HEK293 (cell line): ENCODE results near the gene CPEB2.

ENCODE experiments used
- CTCF ChIA-PET: fragments of 350-600 bp; formaldehyde crosslinking; extraction: SDS; loops from one replicate; lab custom pipeline; 2021; ENCODE audit warnings: antibody characterized with exemption; lab: Yijun Ruan, JAX
- POLR2A ChIA-PET: fragments of 300-600 bp; formaldehyde crosslinking; extraction: SDS; loops from one replicate; lab custom pipeline; 2020; ENCODE audit warnings: antibody characterized with exemption, inconsistent platforms; lab: Yijun Ruan, JAX
- H3K27ac ChIP-seq: fragments of 200-500 bp; sonication (Bioruptor generic); 2 replicates; pipeline ENCODE4 v1.5.1; 2014; ENCODE audit warnings: low read depth, low read length, control low read depth, inconsistent platforms; ENCODE audit errors: extremely low read depth
- H3K36me3 ChIP-seq, 2 experiments: fragments of 200-500 bp in 1 of 2; sonication (Bioruptor generic) in 1 of 2; 1 replicate in 1 of 2; 2 replicates in 1 of 2; pipeline ENCODE4 v1.5.1; 2014 to 2017; ENCODE audit warnings: inconsistent platforms in 2 of 2, low read length in 2 of 2; ENCODE audit not compliant: control insufficient read depth in 2 of 2, insufficient read depth in 1 of 2
- H3K4me1 ChIP-seq: fragments of 200-500 bp; sonication (Bioruptor generic); 2 replicates; pipeline ENCODE4 v1.5.1; 2014; ENCODE audit warnings: mild to moderate bottlenecking, low read length, inconsistent platforms; ENCODE audit not compliant: control insufficient read depth, insufficient read depth
- H3K4me3 ChIP-seq: 2 replicates; pipeline ENCODE4 v1.5.1; 2011; ENCODE audit warnings: low read depth, mild to moderate bottlenecking, control low read depth, low read length, moderate library complexity
- H3K9me3 ChIP-seq: fragments of 200-500 bp; sonication (Bioruptor generic); 2 replicates; pipeline ENCODE4 v1.5.1; 2014; ENCODE audit warnings: low read depth, low read length, inconsistent platforms; ENCODE audit not compliant: control insufficient read depth, insufficient read depth
- BCL11B ChIP-seq: fragments of 450-650 bp; formaldehyde crosslinking; IDR thresholded peaks from 2 replicates; pipeline ENCODE4 v1.5.1; 2016; ENCODE audit warnings: low read depth, missing biosample characterization, missing genetic modification characterization
- GLIS2 ChIP-seq: fragments of 450-650 bp; formaldehyde crosslinking; IDR thresholded peaks from 2 replicates; pipeline ENCODE4 v1.5.1; 2016; ENCODE audit warnings: missing biosample characterization, missing genetic modification characterization
- PRDM1 ChIP-seq: fragments of 450-650 bp; formaldehyde crosslinking; IDR thresholded peaks from 2 replicates; pipeline ENCODE4; 2016; ENCODE audit warnings: missing biosample characterization, missing genetic modification characterization
- ZNF324 ChIP-seq: fragments of 450-650 bp; formaldehyde crosslinking; IDR thresholded peaks from 2 replicates; pipeline ENCODE4 v1.5.1; 2016; ENCODE audit warnings: missing biosample characterization, missing genetic modification characterization
- ZNF366 ChIP-seq: fragments of 450-650 bp; formaldehyde crosslinking; conservative IDR thresholded peaks from 2 replicates; pipeline ENCODE4 v1.5.1; 2016; ENCODE audit warnings: missing biosample characterization, missing genetic modification characterization
- ZNF654 ChIP-seq: fragments of 450-650 bp; formaldehyde crosslinking; IDR thresholded peaks from 2 replicates; pipeline ENCODE4 v1.5.1; 2016; ENCODE audit warnings: low read depth, missing biosample characterization, missing genetic modification characterization
- ZNF837 ChIP-seq: fragments of 450-650 bp; formaldehyde crosslinking; IDR thresholded peaks from 2 replicates; pipeline ENCODE4 v1.5.1; 2016; ENCODE audit warnings: missing biosample characterization, missing genetic modification characterization
- ZXDB ChIP-seq: fragments of 450-650 bp; formaldehyde crosslinking; IDR thresholded peaks from 2 replicates; pipeline ENCODE4 v1.5.1; 2016; ENCODE audit warnings: missing biosample characterization, missing genetic modification characterization
- TF ChIP-seq, protein P1 (sequence below): fragments of 450-650 bp; formaldehyde crosslinking; IDR thresholded peaks from 2 replicates; pipeline ENCODE4 v1.5.1; 2016; ENCODE audit warnings: missing biosample characterization, missing genetic modification characterization, borderline replicate concordance
- TF ChIP-seq, protein P2 (sequence below): IDR thresholded peaks from 2 replicates; pipeline ENCODE4 v1.6.1; 2011; ENCODE audit warnings: mild to moderate bottlenecking, low read depth, low read length, borderline replicate concordance
- TF ChIP-seq, protein P3 (sequence below): fragments of 450-650 bp; formaldehyde crosslinking; IDR thresholded peaks from 2 replicates; pipeline ENCODE4 v1.5.1; 2016; ENCODE audit warnings: missing biosample characterization, missing genetic modification characterization
- TF ChIP-seq, protein P4 (sequence below): fragments of 450-650 bp; formaldehyde crosslinking; IDR thresholded peaks from 2 replicates; pipeline ENCODE4 v1.5.1; 2017; ENCODE audit warnings: missing biosample characterization, mild to moderate bottlenecking, missing genetic modification characterization, moderate library complexity
- TF ChIP-seq, protein P5 (sequence below): fragments of 450-650 bp; formaldehyde crosslinking; IDR thresholded peaks from 2 replicates; pipeline ENCODE4 v1.5.1; 2016; ENCODE audit warnings: missing biosample characterization, missing genetic modification characterization, borderline replicate concordance

The CPEB2 gene

DNA sequence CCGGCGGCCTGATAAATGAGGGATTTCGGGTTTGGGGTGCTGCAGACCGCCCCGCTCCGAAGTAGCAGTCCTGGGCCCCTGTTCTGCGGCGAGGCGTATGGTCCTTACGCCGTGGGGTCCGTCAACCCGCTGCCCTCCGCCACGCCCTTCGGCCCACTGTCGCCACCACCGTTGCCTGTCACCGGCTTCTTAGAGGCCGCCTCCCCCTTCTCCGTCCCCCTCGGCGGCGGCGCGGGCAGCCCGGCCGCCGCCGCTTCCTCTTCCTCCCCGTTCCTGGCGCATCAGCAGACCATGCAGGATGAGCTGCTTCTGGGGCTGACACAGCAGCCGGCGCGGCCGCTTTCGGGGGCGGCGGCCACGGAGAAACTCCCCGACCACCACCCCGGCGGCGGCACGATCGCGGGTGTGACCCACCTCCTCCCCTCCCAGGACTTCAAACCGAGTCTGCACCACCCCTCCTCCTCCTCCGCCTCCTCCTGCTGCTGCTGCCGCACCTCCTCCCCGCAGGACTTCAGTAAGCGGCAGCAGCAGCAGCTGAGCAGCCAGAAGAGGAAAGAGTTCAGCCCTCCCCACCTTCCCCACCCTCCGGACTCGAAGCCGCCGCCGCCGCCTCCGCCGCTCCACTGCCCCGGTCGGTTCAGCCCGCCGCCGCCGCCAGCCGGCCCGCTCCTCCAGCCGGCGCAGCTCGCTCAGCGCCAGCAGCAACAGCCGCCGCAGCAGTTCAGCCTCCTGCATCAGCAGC, 549 bp downstream of the CPEB2 start (continued):
- no peak for TF ChIP-seq ZNF837 (tag by site-specific recombination)
- TF ChIP-seq, protein P1, sequence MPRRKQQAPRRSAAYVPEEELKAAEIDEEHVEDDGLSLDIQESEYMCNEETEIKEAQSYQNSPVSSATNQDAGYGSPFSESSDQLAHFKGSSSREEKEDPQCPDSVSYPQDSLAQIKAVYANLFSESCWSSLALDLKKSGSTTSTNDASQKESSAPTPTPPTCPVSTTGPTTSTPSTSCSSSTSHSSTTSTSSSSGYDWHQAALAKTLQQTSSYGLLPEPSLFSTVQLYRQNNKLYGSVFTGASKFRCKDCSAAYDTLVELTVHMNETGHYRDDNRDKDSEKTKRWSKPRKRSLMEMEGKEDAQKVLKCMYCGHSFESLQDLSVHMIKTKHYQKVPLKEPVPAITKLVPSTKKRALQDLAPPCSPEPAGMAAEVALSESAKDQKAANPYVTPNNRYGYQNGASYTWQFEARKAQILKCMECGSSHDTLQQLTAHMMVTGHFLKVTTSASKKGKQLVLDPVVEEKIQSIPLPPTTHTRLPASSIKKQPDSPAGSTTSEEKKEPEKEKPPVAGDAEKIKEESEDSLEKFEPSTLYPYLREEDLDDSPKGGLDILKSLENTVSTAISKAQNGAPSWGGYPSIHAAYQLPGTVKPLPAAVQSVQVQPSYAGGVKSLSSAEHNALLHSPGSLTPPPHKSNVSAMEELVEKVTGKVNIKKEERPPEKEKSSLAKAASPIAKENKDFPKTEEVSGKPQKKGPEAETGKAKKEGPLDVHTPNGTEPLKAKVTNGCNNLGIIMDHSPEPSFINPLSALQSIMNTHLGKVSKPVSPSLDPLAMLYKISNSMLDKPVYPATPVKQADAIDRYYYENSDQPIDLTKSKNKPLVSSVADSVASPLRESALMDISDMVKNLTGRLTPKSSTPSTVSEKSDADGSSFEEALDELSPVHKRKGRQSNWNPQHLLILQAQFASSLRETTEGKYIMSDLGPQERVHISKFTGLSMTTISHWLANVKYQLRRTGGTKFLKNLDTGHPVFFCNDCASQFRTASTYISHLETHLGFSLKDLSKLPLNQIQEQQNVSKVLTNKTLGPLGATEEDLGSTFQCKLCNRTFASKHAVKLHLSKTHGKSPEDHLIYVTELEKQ (tag by site-specific recombination) = no peak
- TF ChIP-seq, protein P2, sequence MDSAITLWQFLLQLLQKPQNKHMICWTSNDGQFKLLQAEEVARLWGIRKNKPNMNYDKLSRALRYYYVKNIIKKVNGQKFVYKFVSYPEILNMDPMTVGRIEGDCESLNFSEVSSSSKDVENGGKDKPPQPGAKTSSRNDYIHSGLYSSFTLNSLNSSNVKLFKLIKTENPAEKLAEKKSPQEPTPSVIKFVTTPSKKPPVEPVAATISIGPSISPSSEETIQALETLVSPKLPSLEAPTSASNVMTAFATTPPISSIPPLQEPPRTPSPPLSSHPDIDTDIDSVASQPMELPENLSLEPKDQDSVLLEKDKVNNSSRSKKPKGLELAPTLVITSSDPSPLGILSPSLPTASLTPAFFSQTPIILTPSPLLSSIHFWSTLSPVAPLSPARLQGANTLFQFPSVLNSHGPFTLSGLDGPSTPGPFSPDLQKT = no peak
- TF ChIP-seq GLIS2 = peak; percentile 87
- no peak for TF ChIP-seq ZNF324 (tag by site-specific recombination)
- TF ChIP-seq, protein P3, sequence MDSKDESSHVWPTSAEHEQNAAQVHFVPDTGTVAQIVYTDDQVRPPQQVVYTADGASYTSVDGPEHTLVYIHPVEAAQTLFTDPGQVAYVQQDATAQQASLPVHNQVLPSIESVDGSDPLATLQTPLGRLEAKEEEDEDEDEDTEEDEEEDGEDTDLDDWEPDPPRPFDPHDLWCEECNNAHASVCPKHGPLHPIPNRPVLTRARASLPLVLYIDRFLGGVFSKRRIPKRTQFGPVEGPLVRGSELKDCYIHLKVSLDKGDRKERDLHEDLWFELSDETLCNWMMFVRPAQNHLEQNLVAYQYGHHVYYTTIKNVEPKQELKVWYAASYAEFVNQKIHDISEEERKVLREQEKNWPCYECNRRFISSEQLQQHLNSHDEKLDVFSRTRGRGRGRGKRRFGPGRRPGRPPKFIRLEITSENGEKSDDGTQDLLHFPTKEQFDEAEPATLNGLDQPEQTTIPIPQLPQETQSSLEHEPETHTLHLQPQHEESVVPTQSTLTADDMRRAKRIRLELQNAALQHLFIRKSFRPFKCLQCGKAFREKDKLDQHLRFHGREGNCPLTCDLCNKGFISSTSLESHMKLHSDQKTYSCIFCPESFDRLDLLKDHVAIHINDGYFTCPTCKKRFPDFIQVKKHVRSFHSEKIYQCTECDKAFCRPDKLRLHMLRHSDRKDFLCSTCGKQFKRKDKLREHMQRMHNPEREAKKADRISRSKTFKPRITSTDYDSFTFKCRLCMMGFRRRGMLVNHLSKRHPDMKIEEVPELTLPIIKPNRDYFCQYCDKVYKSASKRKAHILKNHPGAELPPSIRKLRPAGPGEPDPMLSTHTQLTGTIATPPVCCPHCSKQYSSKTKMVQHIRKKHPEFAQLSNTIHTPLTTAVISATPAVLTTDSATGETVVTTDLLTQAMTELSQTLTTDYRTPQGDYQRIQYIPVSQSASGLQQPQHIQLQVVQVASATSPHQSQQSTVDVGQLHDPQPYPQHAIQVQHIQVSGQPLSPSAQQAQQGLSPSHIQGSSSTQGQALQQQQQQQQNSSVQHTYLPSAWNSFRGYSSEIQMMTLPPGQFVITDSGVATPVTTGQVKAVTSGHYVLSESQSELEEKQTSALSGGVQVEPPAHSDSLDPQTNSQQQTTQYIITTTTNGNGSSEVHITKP = no peak; the same call in 1 of the 2 replicates
- TF ChIP-seq BCL11B (tag by site-specific recombination) = no peak
- no peak for TF ChIP-seq PRDM1 (tag by site-specific recombination)
- no peak for TF ChIP-seq ZXDB (tag by site-specific recombination)
- no peak for TF ChIP-seq ZNF366 (tag by site-specific recombination)
- TF ChIP-seq ZNF654 (tag by site-specific recombination) = no peak
- TF ChIP-seq, all 188 proteins: peak for 23

DNA sequence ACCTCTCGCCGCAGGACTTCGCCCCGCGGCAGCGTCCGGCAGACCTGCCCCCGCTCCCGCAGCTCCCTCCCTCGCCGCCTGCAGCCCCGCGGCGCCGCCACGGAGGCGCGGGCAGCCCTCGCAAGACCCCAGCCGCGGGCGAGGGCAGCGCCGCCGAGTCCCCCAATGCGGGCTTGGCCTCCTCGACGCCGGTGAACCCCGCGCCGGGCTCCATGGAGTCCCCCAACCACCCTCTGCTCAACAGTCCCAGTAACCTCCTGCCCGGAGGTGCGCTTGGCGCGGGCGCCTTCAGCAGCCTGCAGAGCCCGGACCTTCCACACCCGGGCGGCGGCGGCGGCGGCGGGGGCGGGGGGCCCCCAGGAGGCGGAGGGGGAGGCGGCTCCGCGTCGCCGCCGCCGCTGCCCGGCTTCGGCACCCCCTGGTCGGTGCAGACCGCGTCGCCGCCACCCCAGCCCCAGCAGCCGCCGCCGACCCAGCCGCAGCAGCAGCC, 1.2 kb downstream of the CPEB2 start:
- POLR2A ChIA-PET = interaction anchor here (0.6 to 1.1 kb wide), 2 partner anchors 308 to 1788 kb away, joined by 3 to 5 read pairs; no protein-coding TSS in a partner anchor
- Histone ChIP-seq H3K9me3 (no peaks in the 10 kb centered on the region), H3K4me1 (no peaks in the 10 kb centered on the region; the same call in 1 of the 2 replicates), H3K36me3 (peaks cover 0 to 3% of the 10 kb centered on the region in 2 experiments; a peak in 1 of 3 replicates), H3K27ac (peak overlapping the region; percentile 98), H3K4me3 (peak overlapping the region; percentile 83)
- TF ChIP-seq, protein P4, sequence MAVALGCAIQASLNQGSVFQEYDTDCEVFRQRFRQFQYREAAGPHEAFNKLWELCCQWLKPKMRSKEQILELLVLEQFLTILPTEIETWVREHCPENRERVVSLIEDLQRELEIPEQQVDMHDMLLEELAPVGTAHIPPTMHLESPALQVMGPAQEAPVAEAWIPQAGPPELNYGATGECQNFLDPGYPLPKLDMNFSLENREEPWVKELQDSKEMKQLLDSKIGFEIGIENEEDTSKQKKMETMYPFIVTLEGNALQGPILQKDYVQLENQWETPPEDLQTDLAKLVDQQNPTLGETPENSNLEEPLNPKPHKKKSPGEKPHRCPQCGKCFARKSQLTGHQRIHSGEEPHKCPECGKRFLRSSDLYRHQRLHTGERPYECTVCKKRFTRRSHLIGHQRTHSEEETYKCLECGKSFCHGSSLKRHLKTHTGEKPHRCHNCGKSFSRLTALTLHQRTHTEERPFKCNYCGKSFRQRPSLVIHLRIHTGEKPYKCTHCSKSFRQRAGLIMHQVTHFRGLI (tag by site-specific recombination) = peak; percentile 28; the same call in 1 of the 2 replicates
- 0 out of 2 replicates have a peak, but pooled peaks have one; percentile 12 for TF ChIP-seq GLIS2
- TF ChIP-seq, protein P5, sequence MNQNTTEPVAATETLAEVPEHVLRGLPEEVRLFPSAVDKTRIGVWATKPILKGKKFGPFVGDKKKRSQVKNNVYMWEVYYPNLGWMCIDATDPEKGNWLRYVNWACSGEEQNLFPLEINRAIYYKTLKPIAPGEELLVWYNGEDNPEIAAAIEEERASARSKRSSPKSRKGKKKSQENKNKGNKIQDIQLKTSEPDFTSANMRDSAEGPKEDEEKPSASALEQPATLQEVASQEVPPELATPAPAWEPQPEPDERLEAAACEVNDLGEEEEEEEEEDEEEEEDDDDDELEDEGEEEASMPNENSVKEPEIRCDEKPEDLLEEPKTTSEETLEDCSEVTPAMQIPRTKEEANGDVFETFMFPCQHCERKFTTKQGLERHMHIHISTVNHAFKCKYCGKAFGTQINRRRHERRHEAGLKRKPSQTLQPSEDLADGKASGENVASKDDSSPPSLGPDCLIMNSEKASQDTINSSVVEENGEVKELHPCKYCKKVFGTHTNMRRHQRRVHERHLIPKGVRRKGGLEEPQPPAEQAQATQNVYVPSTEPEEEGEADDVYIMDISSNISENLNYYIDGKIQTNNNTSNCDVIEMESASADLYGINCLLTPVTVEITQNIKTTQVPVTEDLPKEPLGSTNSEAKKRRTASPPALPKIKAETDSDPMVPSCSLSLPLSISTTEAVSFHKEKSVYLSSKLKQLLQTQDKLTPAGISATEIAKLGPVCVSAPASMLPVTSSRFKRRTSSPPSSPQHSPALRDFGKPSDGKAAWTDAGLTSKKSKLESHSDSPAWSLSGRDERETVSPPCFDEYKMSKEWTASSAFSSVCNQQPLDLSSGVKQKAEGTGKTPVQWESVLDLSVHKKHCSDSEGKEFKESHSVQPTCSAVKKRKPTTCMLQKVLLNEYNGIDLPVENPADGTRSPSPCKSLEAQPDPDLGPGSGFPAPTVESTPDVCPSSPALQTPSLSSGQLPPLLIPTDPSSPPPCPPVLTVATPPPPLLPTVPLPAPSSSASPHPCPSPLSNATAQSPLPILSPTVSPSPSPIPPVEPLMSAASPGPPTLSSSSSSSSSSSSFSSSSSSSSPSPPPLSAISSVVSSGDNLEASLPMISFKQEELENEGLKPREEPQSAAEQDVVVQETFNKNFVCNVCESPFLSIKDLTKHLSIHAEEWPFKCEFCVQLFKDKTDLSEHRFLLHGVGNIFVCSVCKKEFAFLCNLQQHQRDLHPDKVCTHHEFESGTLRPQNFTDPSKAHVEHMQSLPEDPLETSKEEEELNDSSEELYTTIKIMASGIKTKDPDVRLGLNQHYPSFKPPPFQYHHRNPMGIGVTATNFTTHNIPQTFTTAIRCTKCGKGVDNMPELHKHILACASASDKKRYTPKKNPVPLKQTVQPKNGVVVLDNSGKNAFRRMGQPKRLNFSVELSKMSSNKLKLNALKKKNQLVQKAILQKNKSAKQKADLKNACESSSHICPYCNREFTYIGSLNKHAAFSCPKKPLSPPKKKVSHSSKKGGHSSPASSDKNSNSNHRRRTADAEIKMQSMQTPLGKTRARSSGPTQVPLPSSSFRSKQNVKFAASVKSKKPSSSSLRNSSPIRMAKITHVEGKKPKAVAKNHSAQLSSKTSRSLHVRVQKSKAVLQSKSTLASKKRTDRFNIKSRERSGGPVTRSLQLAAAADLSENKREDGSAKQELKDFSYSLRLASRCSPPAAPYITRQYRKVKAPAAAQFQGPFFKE (tag by site-specific recombination) = no peak
- CTCF ChIA-PET = no interaction called here
